Fibroblast of lung (primary cell): ENCODE measurements around the gene AGBL1. TPM values are rescaled to one million over a fixed set of nuclear protein-coding genes. Genes with fewer than 3 reads are reported as not detected.

Experiments
- DNase-seq, 2 donors: peaks; one replicate each; pipeline versions ENCODE4 v3.0.0 to v3.0.0-alpha.2; 2010; ENCODE audit warnings: low read depth in 2 of 2
- H2AFZ ChIP-seq: 2 replicates; pipeline ENCODE4 v1.5.1; 2012; ENCODE audit warnings: low read length, control low read depth, inconsistent platforms
- H3K27ac ChIP-seq: 2 replicates; pipeline ENCODE4 v1.5.1; 2011; ENCODE audit warnings: low read length, control low read depth; ENCODE audit not compliant: insufficient read depth
- H3K27me3 ChIP-seq: 2 replicates; pipeline ENCODE4 v1.5.1; 2011; ENCODE audit warnings: mild to moderate bottlenecking, low read length; ENCODE audit not compliant: control insufficient read depth, insufficient read depth
- H3K36me3 ChIP-seq: 2 replicates; pipeline ENCODE4 v1.5.1; 2011; ENCODE audit warnings: low read length; ENCODE audit not compliant: control insufficient read depth, insufficient read depth
- H3K4me1 ChIP-seq: 2 replicates; pipeline ENCODE4 v1.5.1; 2011; ENCODE audit warnings: low read length; ENCODE audit not compliant: control insufficient read depth, insufficient read depth; ENCODE audit errors: extremely low read depth
- H3K4me2 ChIP-seq: 2 replicates; pipeline ENCODE4 v1.5.1; 2011; ENCODE audit warnings: low read length, control low read depth; ENCODE audit not compliant: insufficient read depth; ENCODE audit errors: extremely low read depth
- H3K4me3 ChIP-seq, 4 experiments: fragments of 200-600 bp in 1 of 4; sonication (generic) in 1 of 4; replicated peaks in 1 of 4; 2 replicates each; pipeline ENCODE4 v1.5.1; 2011 to 2016; ENCODE audit warnings: low read length in 4 of 4, low read depth in 3 of 4, mild to moderate bottlenecking in 3 of 4, control low read depth in 2 of 4, inconsistent platforms in 1 of 4, mixed read lengths in 1 of 4; ENCODE audit not compliant: insufficient read depth in 1 of 4; ENCODE audit errors: control extremely low read depth in 1 of 4
- H3K79me2 ChIP-seq: 2 replicates; pipeline ENCODE4 v1.5.1; 2012; ENCODE audit warnings: mild to moderate bottlenecking, low read length, inconsistent platforms; ENCODE audit not compliant: control insufficient read depth, insufficient read depth
- H3K9ac ChIP-seq: 2 replicates; pipeline ENCODE4 v1.5.1; 2011; ENCODE audit warnings: mild to moderate bottlenecking, low read length, control low read depth; ENCODE audit not compliant: insufficient read depth
- H3K9me3 ChIP-seq: 2 replicates; pipeline ENCODE4 v1.5.1; 2012; ENCODE audit warnings: low read depth, low read length; ENCODE audit not compliant: control insufficient read depth, insufficient read depth
- H4K20me1 ChIP-seq: 2 replicates; pipeline ENCODE4 v1.5.1; 2011; ENCODE audit warnings: low read length; ENCODE audit not compliant: control insufficient read depth, insufficient read depth; ENCODE audit errors: extremely low read depth
- CTCF ChIP-seq, 2 donors: IDR thresholded peaks in 1 of 2; conservative IDR thresholded peaks in 1 of 2; 1 replicate in 1 of 2; 2 replicates in 1 of 2; pipeline ENCODE4 v1.5.1; 2011 to 2012; ENCODE audit warnings: low read length in 2 of 2, control low read depth in 1 of 2, inconsistent platforms in 1 of 2, low read depth in 1 of 2, mild to moderate bottlenecking in 1 of 2
- EZH2 ChIP-seq: IDR thresholded peaks from 2 replicates; pipeline ENCODE4 v1.5.1; 2012; ENCODE audit warnings: low read length, control low read depth, mild to moderate bottlenecking; ENCODE audit errors: missing control alignments
- polyA plus RNA-seq, 2 donors: library from polyadenylated mRNA; depleted of rRNA in 1 of 2; stranded (reverse) in 1 of 2; unstranded in 1 of 2; fragments of >200 nt; gene quantifications; 2 replicates each; pipeline ENCODE4 v1.2.1, GENCODE V29; 2011 to 2012; ENCODE audit warnings: missing spikeins in 1 of 2
- total RNA-seq: library from RNA; depleted of rRNA; stranded (reverse); fragments of >200 nt; gene quantifications from 2 replicates; pipeline ENCODE4 v1.2.1, GENCODE V29; 2014

AGBL1 gene
- total and polyA plus RNA-seq, 2 donors (not counting 1 experiment from before 2014, with no cell fraction given) = not detected

- TF ChIP-seq CTCF (conservative IDR thresholded peaks at IDR 0.05 in 1 of 2, IDR thresholded peaks at IDR 0.05 in 1 of 2; ENCODE audit: low read depth in 1 of 2, low read length in 2 of 2) = no peak
- TF ChIP-seq EZH2 = no peak
- Histone ChIP-seq H3K36me3 (no peaks in the 10 kb centered on the region), H2AFZ (no peak overlapping the region), H3K4me1 (no peaks in the 10 kb centered on the region), H3K4me3 (no peak overlapping the region), H3K27me3 (no peaks in the 10 kb centered on the region), H3K9ac (no peak overlapping the region), H3K79me2 (no peaks in the 10 kb centered on the region), H4K20me1 (no peaks in the 10 kb centered on the region), H3K4me2 (no peak overlapping the region), H3K27ac (no peak overlapping the region), H3K9me3 (no peaks in the 10 kb centered on the region)
- no peak for DNase-seq
These were observed 46.1 kb downstream of the AGBL1 start for GRCh38 chr15:86125775-86126174.

GRCh38 chr15:86127547-86127946 is 47.9 kb downstream of the AGBL1 start:
- Histone ChIP-seq H4K20me1 (no peaks in the 10 kb centered on the region), H3K4me1 (no peaks in the 10 kb centered on the region), H2AFZ (no peak overlapping the region), H3K4me3 (no peak overlapping the region), H3K4me2 (no peak overlapping the region), H3K36me3 (no peaks in the 10 kb centered on the region), H3K79me2 (no peaks in the 10 kb centered on the region), H3K9ac (no peak overlapping the region), H3K9me3 (no peaks in the 10 kb centered on the region), H3K27ac (no peak overlapping the region), H3K27me3 (no peaks in the 10 kb centered on the region)
- no peak for DNase-seq
- TF ChIP-seq EZH2 = no peak
- no peak for TF ChIP-seq CTCF (conservative IDR thresholded peaks at IDR 0.05 in 1 of 2, IDR thresholded peaks at IDR 0.05 in 1 of 2; ENCODE audit: low read depth in 1 of 2, low read length in 2 of 2)

- no peaks in the 10 kb centered on the region for H3K9me3 ChIP-seq
- H3K27me3 ChIP-seq = no peaks in the 10 kb centered on the region
- H3K4me1 ChIP-seq = no peaks in the 10 kb centered on the region
- no peak for DNase-seq
- no peak overlapping the region for H3K4me3 ChIP-seq
- H3K27ac ChIP-seq = no peak overlapping the region
- H3K79me2 ChIP-seq = no peaks in the 10 kb centered on the region
- TF ChIP-seq CTCF (conservative IDR thresholded peaks at IDR 0.05 in 1 of 2, IDR thresholded peaks at IDR 0.05 in 1 of 2; ENCODE audit: low read depth in 1 of 2, low read length in 2 of 2) (no peak), EZH2 (no peak)
- no peaks in the 10 kb centered on the region for H3K36me3 ChIP-seq
- H4K20me1 ChIP-seq = no peaks in the 10 kb centered on the region
- no peak overlapping the region for H2AFZ ChIP-seq
- H3K9ac ChIP-seq = no peak overlapping the region
- no peak overlapping the region for H3K4me2 ChIP-seq
These were observed 55.4 kb downstream of the AGBL1 start for GRCh38 chr15:86135041-86135440.
